ENCODE data around the gene OR2M3.

Gene OR2M3

GRCh38 chr1:248164031-248164430, 33.0 kb upstream of the OR2M3 start:
- H2AFZ ChIP-seq (ENCODE audit: low read length) = no peak overlapping the region
- H3K9ac ChIP-seq (ENCODE audit: low read depth, low read length, poor library complexity) = no peak overlapping the region
- H3K18ac ChIP-seq (ENCODE audit: low read length) = no peak overlapping the region
- H2BK15ac ChIP-seq (ENCODE audit: low read length) = no peak overlapping the region
- peaks cover 0 to 2% (median 0%) of the 10 kb centered on the region in 3 experiments for H3K27me3 ChIP-seq (ENCODE audit: control insufficient read depth in 3 of 3, insufficient read depth in 3 of 3, low read depth in 1 of 3, low read length in 3 of 3)
- H4K8ac ChIP-seq (ENCODE audit: low read depth, low read length) = no peak overlapping the region
- no CpG with 5 or more reads among the region's 12 CpGs for WGBS, 2 donors (ENCODE audit: extremely low coverage in 2 of 2, insufficient read length in 2 of 2, insufficient replicate concordance in 1 of 2)
- no peak overlapping the region for H3K27ac ChIP-seq (replicated peaks; ENCODE audit: low read length)
- H3K23ac ChIP-seq (ENCODE audit: low read depth, low read length, poor library complexity) = no peak overlapping the region
- no peak overlapping the region for H3K14ac ChIP-seq (ENCODE audit: low read length)
- no peaks in the 10 kb centered on the region for H3K36me3 ChIP-seq (replicated peaks in 1 of 2; ENCODE audit: control insufficient read depth in 2 of 2, insufficient read depth in 2 of 2, low read length in 2 of 2)
- no peak overlapping the region for H3K4me3 ChIP-seq (ENCODE audit: low read length in 2 of 2)
- H2AK5ac ChIP-seq (ENCODE audit: low read depth, low read length) = no peak overlapping the region
- H2BK120ac ChIP-seq (ENCODE audit: low read depth, low read length) = no peak overlapping the region
- H4K91ac ChIP-seq (ENCODE audit: low read depth, low read length, poor library complexity) = no peak overlapping the region
- H3K4me2 ChIP-seq (ENCODE audit: insufficient read depth, low read length, poor library complexity, severe bottlenecking) = no peak overlapping the region
- no peak overlapping the region for H2BK12ac ChIP-seq (ENCODE audit: low read length)
- no peaks in the 10 kb centered on the region for H3K4me1 ChIP-seq (ENCODE audit: control insufficient read depth in 2 of 2, insufficient read depth in 1 of 2, low read depth in 1 of 2, low read length in 2 of 2)
- H3K79me1 ChIP-seq (ENCODE audit: low read depth, low read length) = no peaks in the 10 kb centered on the region
- H2BK5ac ChIP-seq (ENCODE audit: low read length) = no peak overlapping the region
- H3K4ac ChIP-seq (ENCODE audit: low read length) = no peak overlapping the region
- DNase-seq (ENCODE audit: low spot score) = no peak
- peaks cover 0 to 11% of the 10 kb centered on the region in 2 donors for H3K9me3 ChIP-seq (replicated peaks in 1 of 2; ENCODE audit: control insufficient read depth in 2 of 2, insufficient read depth in 1 of 2, low read depth in 1 of 2, low read length in 2 of 2)

- no peak overlapping the region for H2AK5ac ChIP-seq (ENCODE audit: low read depth, low read length)
- no CpG with 5 or more reads among the region's 14 CpGs for whole genome bisulfite sequencing, 2 donors (ENCODE audit: extremely low coverage in 2 of 2, insufficient read length in 2 of 2, insufficient replicate concordance in 1 of 2)
- H3K4me2 ChIP-seq (ENCODE audit: insufficient read depth, low read length, poor library complexity, severe bottlenecking) = no peak overlapping the region
- no peak overlapping the region for H2AFZ ChIP-seq (ENCODE audit: low read length)
- no peak overlapping the region for H3K14ac ChIP-seq (ENCODE audit: low read length)
- no peak for DNase-seq (ENCODE audit: low spot score)
- no peaks in the 10 kb centered on the region for H3K36me3 ChIP-seq (replicated peaks in 1 of 2; ENCODE audit: control insufficient read depth in 2 of 2, insufficient read depth in 2 of 2, low read length in 2 of 2)
- no peak overlapping the region for H3K27ac ChIP-seq (replicated peaks; ENCODE audit: low read length)
- H3K4ac ChIP-seq (ENCODE audit: low read length) = no peak overlapping the region
- no peak overlapping the region for H4K8ac ChIP-seq (ENCODE audit: low read depth, low read length)
- H2BK12ac ChIP-seq (ENCODE audit: low read length) = no peak overlapping the region
- H3K23ac ChIP-seq (ENCODE audit: low read depth, low read length, poor library complexity) = no peak overlapping the region
- no peak overlapping the region for H2BK120ac ChIP-seq (ENCODE audit: low read depth, low read length)
- H3K4me1 ChIP-seq (ENCODE audit: control insufficient read depth in 2 of 2, insufficient read depth in 1 of 2, low read depth in 1 of 2, low read length in 2 of 2) = no peaks in the 10 kb centered on the region
- H4K91ac ChIP-seq (ENCODE audit: low read depth, low read length, poor library complexity) = no peak overlapping the region
- peaks cover 0 to 8% of the 10 kb centered on the region in 2 donors for H3K9me3 ChIP-seq (replicated peaks in 1 of 2; ENCODE audit: control insufficient read depth in 2 of 2, insufficient read depth in 1 of 2, low read depth in 1 of 2, low read length in 2 of 2)
- H3K79me1 ChIP-seq (ENCODE audit: low read depth, low read length) = no peaks in the 10 kb centered on the region
- no peak overlapping the region for H2BK15ac ChIP-seq (ENCODE audit: low read length)
- H2BK5ac ChIP-seq (ENCODE audit: low read length) = no peak overlapping the region
- H3K18ac ChIP-seq (ENCODE audit: low read length) = no peak overlapping the region
- no peak overlapping the region for H3K4me3 ChIP-seq (ENCODE audit: low read length in 2 of 2)
- H3K9ac ChIP-seq (ENCODE audit: low read depth, low read length, poor library complexity) = no peak overlapping the region
- H3K27me3 ChIP-seq (ENCODE audit: control insufficient read depth in 3 of 3, insufficient read depth in 3 of 3, low read depth in 1 of 3, low read length in 3 of 3) = no peaks in the 10 kb centered on the region
These were observed 31.9 kb upstream of the OR2M3 start for GRCh38 chr1:248165186-248165585.

GRCh38 chr1:248174521-248174920, 22.5 kb upstream of the OR2M3 start, which contains the start of gene OR2M2:
OR2M2 (plus strand) TSS chr1:248174821; CDS start chr1:248179986, 5,165 bp downstream.
- peaks cover 0 to 13% (median 0%) of the 10 kb centered on the region in 3 experiments for H3K27me3 ChIP-seq (ENCODE audit: control insufficient read depth in 3 of 3, insufficient read depth in 3 of 3, low read depth in 1 of 3, low read length in 3 of 3)
- no peak within 1 kb of the TSS for H3K9ac ChIP-seq (ENCODE audit: low read depth, low read length, poor library complexity)
- DNase-seq (ENCODE audit: low spot score) = no peak
- H3K4me2 ChIP-seq (ENCODE audit: insufficient read depth, low read length, poor library complexity, severe bottlenecking) = no peak within 1 kb of the TSS
- no peak within 1 kb of the TSS for H2AFZ ChIP-seq (ENCODE audit: low read length)
- H2AK5ac ChIP-seq (ENCODE audit: low read depth, low read length) = no peak within 1 kb of the TSS
- no peaks in the 10 kb centered on the region for H3K4me1 ChIP-seq (ENCODE audit: control insufficient read depth in 2 of 2, insufficient read depth in 1 of 2, low read depth in 1 of 2, low read length in 2 of 2)
- H3K23ac ChIP-seq (ENCODE audit: low read depth, low read length, poor library complexity) = no peak within 1 kb of the TSS
- H3K14ac ChIP-seq (ENCODE audit: low read length) = no peak within 1 kb of the TSS
- H2BK12ac ChIP-seq (ENCODE audit: low read length) = no peak within 1 kb of the TSS
- no peak within 1 kb of the TSS for H3K4me3 ChIP-seq (ENCODE audit: low read length in 2 of 2)
- no peaks in the 10 kb centered on the region for H3K36me3 ChIP-seq (replicated peaks in 1 of 2; ENCODE audit: control insufficient read depth in 2 of 2, insufficient read depth in 2 of 2, low read length in 2 of 2)
- no peak within 1 kb of the TSS for H2BK5ac ChIP-seq (ENCODE audit: low read length)
- H4K91ac ChIP-seq (ENCODE audit: low read depth, low read length, poor library complexity) = no peak within 1 kb of the TSS
- no peaks in the 10 kb centered on the region for H3K9me3 ChIP-seq (replicated peaks in 1 of 2; ENCODE audit: control insufficient read depth in 2 of 2, insufficient read depth in 1 of 2, low read depth in 1 of 2, low read length in 2 of 2)
- H3K27ac ChIP-seq (replicated peaks; ENCODE audit: low read length) = no peak within 1 kb of the TSS
- no peak within 1 kb of the TSS for H2BK120ac ChIP-seq (ENCODE audit: low read depth, low read length)
- no peak within 1 kb of the TSS for H3K4ac ChIP-seq (ENCODE audit: low read length)
- H3K79me1 ChIP-seq (ENCODE audit: low read depth, low read length) = no peaks in the 10 kb centered on the region
- no peak within 1 kb of the TSS for H4K8ac ChIP-seq (ENCODE audit: low read depth, low read length)
- H3K18ac ChIP-seq (ENCODE audit: low read length) = no peak within 1 kb of the TSS
- no peak within 1 kb of the TSS for H2BK15ac ChIP-seq (ENCODE audit: low read length)

GRCh38 chr1:248183996-248184395, 13.1 kb upstream of the OR2M3 start:
- H3K36me3 ChIP-seq (replicated peaks in 1 of 2; ENCODE audit: control insufficient read depth in 2 of 2, insufficient read depth in 2 of 2, low read length in 2 of 2) = no peaks in the 10 kb centered on the region
- no peak overlapping the region for H3K4me2 ChIP-seq (ENCODE audit: insufficient read depth, low read length, poor library complexity, severe bottlenecking)
- H3K18ac ChIP-seq (ENCODE audit: low read length) = no peak overlapping the region
- no peak overlapping the region for H3K14ac ChIP-seq (ENCODE audit: low read length)
- no peak overlapping the region for H3K4ac ChIP-seq (ENCODE audit: low read length)
- H2BK15ac ChIP-seq (ENCODE audit: low read length) = no peak overlapping the region
- H3K4me1 ChIP-seq (ENCODE audit: control insufficient read depth in 2 of 2, insufficient read depth in 1 of 2, low read depth in 1 of 2, low read length in 2 of 2) = peaks cover 0 to 2% of the 10 kb centered on the region in 2 donors
- WGBS, 2 donors (ENCODE audit: extremely low coverage in 2 of 2, insufficient read length in 2 of 2, insufficient replicate concordance in 1 of 2) = no CpG with 5 or more reads among the region's 7 CpGs
- H2AK5ac ChIP-seq (ENCODE audit: low read depth, low read length) = no peak overlapping the region
- no peak overlapping the region for H3K4me3 ChIP-seq (ENCODE audit: low read length in 2 of 2)
- H4K8ac ChIP-seq (ENCODE audit: low read depth, low read length) = no peak overlapping the region
- no peak overlapping the region for H2BK5ac ChIP-seq (ENCODE audit: low read length)
- no peak overlapping the region for H3K27ac ChIP-seq (replicated peaks; ENCODE audit: low read length)
- H3K27me3 ChIP-seq (ENCODE audit: control insufficient read depth in 3 of 3, insufficient read depth in 3 of 3, low read depth in 1 of 3, low read length in 3 of 3) = peaks cover 0 to 5% (median 0%) of the 10 kb centered on the region in 3 experiments
- H2BK120ac ChIP-seq (ENCODE audit: low read depth, low read length) = no peak overlapping the region
- H2AFZ ChIP-seq (ENCODE audit: low read length) = no peak overlapping the region
- no peak overlapping the region for H3K9ac ChIP-seq (ENCODE audit: low read depth, low read length, poor library complexity)
- no peak for DNase-seq (ENCODE audit: low spot score)
- peaks cover 0 to 13% of the 10 kb centered on the region in 2 donors for H3K9me3 ChIP-seq (replicated peaks in 1 of 2; ENCODE audit: control insufficient read depth in 2 of 2, insufficient read depth in 1 of 2, low read depth in 1 of 2, low read length in 2 of 2)
- no peak overlapping the region for H2BK12ac ChIP-seq (ENCODE audit: low read length)
- no peaks in the 10 kb centered on the region for H3K79me1 ChIP-seq (ENCODE audit: low read depth, low read length)
- no peak overlapping the region for H4K91ac ChIP-seq (ENCODE audit: low read depth, low read length, poor library complexity)
- H3K23ac ChIP-seq (ENCODE audit: low read depth, low read length, poor library complexity) = no peak overlapping the region
